Left ventricle myocardium inferior (tissue), 1 donor: ENCODE results near the gene TBC1D20. TPM values are rescaled to one million over a fixed set of nuclear protein-coding genes. Genes with fewer than 3 reads are reported as not detected.
A peak's percentile ranks its signal among the peaks of the same experiment; 100 is the strongest.

Experiments used
- DNase-seq: peaks from one replicate; pipeline ENCODE4 v3.0.0-alpha.2; 2020
- H3K27ac ChIP-seq: fragments of 200-600 bp; replicated peaks from 2 replicates; pipeline ENCODE4 v1.8.0; 2021
- H3K27me3 ChIP-seq: fragments of 200-600 bp; 2 replicates; pipeline ENCODE4 v1.8.0; 2021; ENCODE audit warnings: low read depth
- H3K36me3 ChIP-seq: fragments of 200-600 bp; 2 replicates; pipeline ENCODE4 v1.8.0; 2021
- H3K4me1 ChIP-seq: fragments of 200-600 bp; 2 replicates; pipeline ENCODE4 v1.8.0; 2021
- H3K4me3 ChIP-seq: fragments of 200-600 bp; 2 replicates; pipeline ENCODE4 v1.8.0; 2021; ENCODE audit warnings: mild to moderate bottlenecking, moderate library complexity
- H3K9me3 ChIP-seq: fragments of 200-600 bp; replicated peaks from 2 replicates; pipeline ENCODE4 v1.8.0; 2021
- CTCF ChIP-seq: fragments of 200-600 bp; IDR thresholded peaks from 2 replicates; pipeline ENCODE4 v1.8.0; 2021; ENCODE audit warnings: antibody characterized with exemption, mild to moderate bottlenecking, borderline replicate concordance
- intact Hi-C: fragments of 100-400 bp; cut with micrococcal nuclease; formaldehyde crosslinking; loops from one replicate; pipeline ENCODE4 v1.11.0; 2022
- total RNA-seq: library from RNA; stranded (reverse); fragmentation: NEBNext Ultra II Directional; extraction: Animal tissue kit (Norgen Biotek cat#: 25700); gene quantifications from one replicate; pipeline ENCODE4 v1.2.1, GENCODE V29; 2021
- donor health status: DM: no; HTN: yes; CAD: no; lungs with severe emphysema.

The TBC1D20 gene
- total RNA-seq, 1 donor from 2014 or later, result 23.0 TPM

GRCh38 chr20:444862-445426 is 17.4 kb downstream of the TBC1D20 start:
- intact Hi-C loops, result no loop called here
- TF ChIP-seq CTCF, result no peak

GRCh38 chr20:444117-444516 is 18.2 kb downstream of the TBC1D20 start:
- intact Hi-C loops, result no loop called here
- Histone ChIP-seq H3K4me1 (peaks cover 30% of the 10 kb centered on the region), H3K4me3 (no peak overlapping the region), H3K27ac (peak overlapping the region; percentile 22), H3K9me3 (no peaks in the 10 kb centered on the region), H3K27me3 (no peaks in the 10 kb centered on the region), H3K36me3 (peaks cover 74% of the 10 kb centered on the region)
- TF ChIP-seq CTCF, result no peak
- DNase-seq, result no peak

More at GRCh38 chr20:444862-445426, 17.4 kb downstream of the TBC1D20 start:
- H3K27me3 ChIP-seq, result no peaks in the 10 kb centered on the region
- H3K9me3 ChIP-seq, result no peaks in the 10 kb centered on the region
- peaks cover 27% of the 10 kb centered on the region for H3K4me1 ChIP-seq
- H3K36me3 ChIP-seq, result peaks cover 66% of the 10 kb centered on the region
- peak overlapping the region; percentile 22 for H3K27ac ChIP-seq
- H3K4me3 ChIP-seq, result no peak overlapping the region
- DNase-seq, result no peak

GRCh38 chr20:443223-443775 is 19.0 kb downstream of the TBC1D20 start:
- H3K27ac ChIP-seq, result no peak overlapping the region
- H3K27me3 ChIP-seq, result no peaks in the 10 kb centered on the region
- intact Hi-C loops, result no loop called here
- no peak for DNase-seq
- peaks cover 82% of the 10 kb centered on the region for H3K36me3 ChIP-seq
- no peak for TF ChIP-seq CTCF
- no peaks in the 10 kb centered on the region for H3K9me3 ChIP-seq
- peaks cover 39% of the 10 kb centered on the region for H3K4me1 ChIP-seq
- H3K4me3 ChIP-seq, result no peak overlapping the region

DNA sequence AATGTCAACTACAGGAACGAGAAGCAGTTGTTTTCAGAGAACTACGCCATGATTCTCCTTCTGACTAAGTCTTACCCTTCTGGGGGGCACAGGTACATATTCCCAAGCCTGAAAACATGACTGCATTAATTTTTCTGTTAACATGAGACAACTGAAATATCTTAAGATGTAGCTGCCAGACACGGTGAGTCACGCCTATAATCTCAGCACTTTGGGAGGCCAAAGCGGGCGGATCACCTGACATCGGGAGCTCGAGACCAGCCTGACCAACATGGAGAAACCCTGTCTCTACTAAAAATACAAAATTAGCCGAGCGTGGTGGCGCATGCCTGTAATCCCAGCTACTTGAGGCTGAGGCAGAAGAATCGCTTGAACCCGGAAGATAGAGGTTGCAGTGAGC is 21.7 kb downstream of the TBC1D20 start:
- Histone ChIP-seq H3K4me3 (no peak overlapping the region), H3K27ac (no peak overlapping the region), H3K9me3 (no peaks in the 10 kb centered on the region), H3K4me1 (peaks cover 38% of the 10 kb centered on the region), H3K36me3 (peaks cover 90% of the 10 kb centered on the region), H3K27me3 (no peaks in the 10 kb centered on the region)
- no peak for TF ChIP-seq CTCF
- DNase-seq, result no peak
- intact Hi-C loops, result no loop called here

DNA sequence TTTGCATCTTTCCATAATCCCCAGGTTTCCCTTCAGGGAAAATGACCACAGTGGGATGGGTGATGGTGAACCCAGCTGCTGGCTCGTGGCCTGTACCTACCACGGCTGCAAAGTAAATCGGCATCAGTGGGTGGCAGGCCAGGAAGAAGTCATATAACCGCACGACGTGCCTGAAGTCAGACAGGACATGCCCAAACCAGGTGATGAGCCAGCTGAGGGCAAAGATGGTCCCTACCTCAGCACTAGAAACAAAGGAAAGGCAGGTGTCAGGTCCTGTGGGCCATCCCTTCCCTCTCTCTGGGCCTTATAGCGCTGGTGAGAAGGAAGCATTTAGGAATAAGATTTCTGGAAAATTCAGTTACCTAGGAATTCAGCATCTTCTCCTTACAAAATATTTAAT is 22.2 kb downstream of the TBC1D20 start:
- no peak overlapping the region for H3K4me3 ChIP-seq
- peaks cover 95% of the 10 kb centered on the region for H3K36me3 ChIP-seq
- intact Hi-C loops, result no loop called here
- no peak for TF ChIP-seq CTCF
- no peaks in the 10 kb centered on the region for H3K9me3 ChIP-seq
- peaks cover 33% of the 10 kb centered on the region for H3K4me1 ChIP-seq
- no peak for DNase-seq
- no peak overlapping the region for H3K27ac ChIP-seq
- H3K27me3 ChIP-seq, result no peaks in the 10 kb centered on the region
